Putamen (tissue), 1 donor: ENCODE results near the gene CFAP20.
"Not testable (repeated sequence)": the region's sequence is repeated elsewhere in the genome, so short reads cannot be mapped to it uniquely, and the experiment has no call there.

ENCODE experiments used
- DNase-seq: peaks from one replicate; pipeline ENCODE4 v3.0.0-alpha.2; 2016; ENCODE audit warnings: low spot score

Gene CFAP20

GRCh38 chr16:58096249-58096648 lies 32.9 kb downstream of the CFAP20 start:
- no peak for DNase-seq

GRCh38 chr16:58095575-58095960 lies 33.6 kb downstream of the CFAP20 start:
- not testable (repeated sequence) for DNase-seq

GRCh38 chr16:58094791-58095574 lies 34.2 kb downstream of the CFAP20 start:
- no peak for DNase-seq

- no peak for DNase-seq
Measured at GRCh38 chr16:58094026-58094425, 35.2 kb downstream of the CFAP20 start.

GRCh38 chr16:58090396-58090795 lies 38.8 kb downstream of the CFAP20 start:
- DNase-seq: not testable (repeated sequence)

- no peak for DNase-seq
Measured at GRCh38 chr16:58088091-58088490, 41.1 kb downstream of the CFAP20 start.

GRCh38 chr16:58087209-58087913 lies 41.8 kb downstream of the CFAP20 start:
- DNase-seq: no peak

GRCh38 chr16:58086381-58087208 lies 42.6 kb downstream of the CFAP20 start:
- DNase-seq: no peak

GRCh38 chr16:58085584-58086251 lies 43.5 kb downstream of the CFAP20 start:
- no peak for DNase-seq

- no peak for DNase-seq
Measured at GRCh38 chr16:58085171-58085570, 44.0 kb downstream of the CFAP20 start.

GRCh38 chr16:58084635-58085034 lies 44.5 kb downstream of the CFAP20 start:
- no peak for DNase-seq

- DNase-seq: no peak
Measured at GRCh38 chr16:58082381-58082780, 46.8 kb downstream of the CFAP20 start.

GRCh38 chr16:58080657-58081056 lies 48.5 kb downstream of the CFAP20 start:
- not testable (repeated sequence) for DNase-seq

- no peak for DNase-seq
Measured at GRCh38 chr16:58077796-58078195, 51.4 kb downstream of the CFAP20 start.

- DNase-seq: no peak
Measured at GRCh38 chr16:58076514-58076913, 52.7 kb downstream of the CFAP20 start.

GRCh38 chr16:58074657-58075056 lies 54.5 kb downstream of the CFAP20 start:
- DNase-seq: no peak

GRCh38 chr16:58073086-58073485 lies 56.1 kb downstream of the CFAP20 start:
- not testable (repeated sequence) for DNase-seq

- not testable (repeated sequence) for DNase-seq
Measured at GRCh38 chr16:58072134-58072533, 57.0 kb downstream of the CFAP20 start.

GRCh38 chr16:58070585-58070984 lies 58.6 kb downstream of the CFAP20 start:
- DNase-seq: no peak
